Activated naive CD8-positive, alpha-beta T cell treated with anti-CD3 and anti-CD28 coated beads, Interleukin-2, amount 50 U/mL, for 24 hours (primary cell): ENCODE data around the gene ADORA2A.
A peak's percentile ranks its signal among the peaks of the same experiment; 100 is the strongest.

Experiments used
- ATAC-seq: fragments of 150-1000 bp; cut with Tn5 transposase; one replicate; pipeline ENCODE4 v1.10.0; 2021
- DNase-seq: peaks from one replicate; pipeline ENCODE4 v3.0.0; 2021
- H3K27ac Mint-ChIP-seq: one replicate; pipeline ENCODE4 v1.8.0; 2021; ENCODE audit warnings: mild to moderate bottlenecking, mixed read lengths
- H3K27me3 Mint-ChIP-seq: one replicate; pipeline ENCODE4 v1.8.0; 2021; ENCODE audit warnings: mixed read lengths
- H3K36me3 Mint-ChIP-seq: one replicate; pipeline ENCODE4 v1.8.0; 2021; ENCODE audit warnings: low read depth, mixed read lengths
- H3K4me1 Mint-ChIP-seq: one replicate; pipeline ENCODE4 v1.8.0; 2021; ENCODE audit warnings: mixed read lengths
- H3K4me3 Mint-ChIP-seq: one replicate; pipeline ENCODE4 v1.8.0; 2021; ENCODE audit warnings: mild to moderate bottlenecking, moderate library complexity, mixed read lengths
- H3K9me3 Mint-ChIP-seq: one replicate; pipeline ENCODE4 v1.8.0; 2021; ENCODE audit warnings: mixed read lengths

The ADORA2A gene

DNA sequence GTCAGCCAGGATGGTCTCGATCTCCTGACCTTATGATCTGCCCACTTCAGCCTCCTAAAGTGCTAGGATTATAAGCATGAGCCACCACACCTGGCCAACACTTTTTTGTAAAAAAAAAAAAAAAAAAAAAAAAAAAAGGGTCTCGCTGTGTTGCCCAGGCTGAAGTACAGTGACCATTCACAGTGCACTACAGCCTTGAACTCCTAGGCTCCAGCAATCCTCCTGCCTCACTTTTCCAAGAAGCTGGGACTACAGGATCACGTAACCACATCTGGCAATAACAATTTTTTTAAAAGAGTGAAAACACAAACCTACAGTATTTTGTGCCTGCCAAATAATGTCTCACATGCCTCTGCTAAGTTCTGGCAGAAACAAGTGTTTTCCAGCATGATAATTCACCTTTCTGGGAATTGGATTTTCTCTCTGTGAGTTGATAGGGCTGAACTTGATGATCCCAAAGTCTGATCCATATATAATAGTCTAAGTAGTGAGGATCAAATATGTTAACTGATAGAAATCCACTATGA is 30.6 kb downstream of the ADORA2A start:
- no peak overlapping the region for H3K27ac Mint-ChIP-seq
- no peaks in the 10 kb centered on the region for H3K36me3 Mint-ChIP-seq
- no peaks in the 10 kb centered on the region for H3K27me3 Mint-ChIP-seq
- ATAC-seq (no peak), DNase-seq (no peak)
- no peak overlapping the region for H3K4me3 Mint-ChIP-seq
- H3K4me1 Mint-ChIP-seq = peaks cover 4% of the 10 kb centered on the region
- H3K9me3 Mint-ChIP-seq = no peaks in the 10 kb centered on the region

DNA sequence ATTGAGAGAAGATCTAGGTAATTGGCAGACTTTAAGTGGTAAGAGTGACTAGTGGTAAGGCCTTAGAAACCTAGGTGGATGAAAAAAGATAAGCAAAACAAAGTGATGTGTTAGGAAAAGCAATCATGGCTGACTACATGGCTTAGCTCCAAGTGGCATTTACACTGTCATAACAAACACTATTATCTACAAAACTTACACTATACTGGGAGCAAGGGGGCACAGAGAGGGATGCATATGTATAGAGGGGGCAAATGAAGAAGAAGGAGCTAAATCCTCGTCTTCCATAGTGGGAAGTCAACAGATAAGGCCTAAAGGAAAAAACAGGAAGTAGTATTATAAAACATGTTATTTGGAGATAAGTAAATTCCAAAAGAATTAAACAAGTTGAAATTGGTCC is 32.5 kb downstream of the ADORA2A start:
- Mint-ChIP-seq H3K4me3 (no peak overlapping the region), H3K36me3 (no peaks in the 10 kb centered on the region), H3K27ac (no peak overlapping the region), H3K9me3 (no peaks in the 10 kb centered on the region), H3K27me3 (no peaks in the 10 kb centered on the region), H3K4me1 (peaks cover 4% of the 10 kb centered on the region)
- DNase-seq (no peak), ATAC-seq (no peak)

DNA sequence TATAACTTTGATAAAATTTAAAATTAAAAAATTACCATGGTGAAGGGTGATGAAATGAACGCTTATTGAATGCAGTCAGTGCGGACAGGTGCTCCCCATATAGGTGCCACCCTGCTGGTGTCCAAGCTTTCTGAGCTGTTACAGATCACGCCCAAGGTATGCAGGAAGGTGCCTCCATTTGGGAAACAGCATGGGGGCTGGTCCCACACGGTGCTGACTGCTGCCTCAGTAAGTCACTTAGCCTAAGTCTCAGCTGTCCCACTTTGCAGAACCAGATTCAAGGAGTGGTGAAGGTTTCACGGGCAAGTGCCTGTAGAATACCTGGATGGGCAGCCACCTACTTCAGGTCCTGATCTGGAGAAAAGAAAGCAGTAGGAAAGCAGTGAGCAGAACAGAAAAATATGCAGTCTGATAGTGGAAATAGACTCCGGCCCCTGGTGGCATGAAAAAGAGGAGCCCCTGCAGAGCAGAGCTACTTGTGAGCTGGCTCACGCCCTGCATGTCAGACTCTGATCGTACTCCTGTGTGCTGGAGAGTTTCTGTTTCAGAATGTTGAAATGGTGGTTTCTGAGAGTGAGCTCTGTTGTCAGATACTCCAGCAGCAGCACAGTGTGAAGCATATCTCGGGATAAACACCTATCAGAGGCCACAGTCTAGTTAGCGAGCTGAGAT is 33.2 kb downstream of the ADORA2A start:
- H3K4me1 Mint-ChIP-seq = peaks cover 8% of the 10 kb centered on the region
- H3K27me3 Mint-ChIP-seq = no peaks in the 10 kb centered on the region
- H3K9me3 Mint-ChIP-seq = no peaks in the 10 kb centered on the region
- no peak overlapping the region for H3K27ac Mint-ChIP-seq
- ATAC-seq = peak; percentile 54
- no peak for DNase-seq
- no peak overlapping the region for H3K4me3 Mint-ChIP-seq
- no peaks in the 10 kb centered on the region for H3K36me3 Mint-ChIP-seq

DNA sequence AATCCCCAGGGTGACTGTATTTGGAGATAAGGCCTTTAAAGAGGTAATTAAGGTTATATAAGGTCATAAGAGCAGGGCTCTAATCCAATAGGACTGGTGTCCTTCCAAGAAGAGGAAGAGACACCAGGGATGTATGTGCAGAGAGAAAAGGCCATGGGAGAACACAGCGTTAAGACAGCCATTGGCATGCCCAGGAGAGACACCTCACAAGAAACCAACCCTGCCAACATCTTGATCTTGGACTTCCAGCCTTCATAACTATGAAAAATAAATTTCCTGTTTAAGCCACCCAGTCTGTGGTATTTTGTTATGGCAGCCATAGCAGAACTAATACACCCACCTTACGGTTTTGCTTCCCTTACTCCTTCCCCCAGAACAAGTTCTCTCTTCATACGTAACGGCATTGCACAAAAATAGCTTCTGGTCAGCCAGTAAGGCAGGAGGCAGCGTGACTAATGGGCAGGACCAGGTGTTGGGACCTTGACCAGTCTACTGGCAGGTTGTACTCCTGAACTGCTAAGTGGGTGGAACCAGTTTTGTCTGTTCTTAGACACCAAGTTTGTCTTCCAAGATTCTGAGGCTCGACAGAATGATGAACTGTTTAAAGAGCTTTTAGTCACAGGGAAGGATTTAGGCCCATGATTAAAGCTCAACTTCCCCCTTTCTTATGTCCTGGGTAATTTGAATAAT is 35.8 kb downstream of the ADORA2A start:
- Mint-ChIP-seq H3K36me3 (no peaks in the 10 kb centered on the region), H3K9me3 (no peaks in the 10 kb centered on the region), H3K27ac (no peak overlapping the region), H3K4me1 (peaks cover 13% of the 10 kb centered on the region), H3K27me3 (no peaks in the 10 kb centered on the region), H3K4me3 (no peak overlapping the region)
- ATAC-seq = no peak
- no peak for DNase-seq

DNA sequence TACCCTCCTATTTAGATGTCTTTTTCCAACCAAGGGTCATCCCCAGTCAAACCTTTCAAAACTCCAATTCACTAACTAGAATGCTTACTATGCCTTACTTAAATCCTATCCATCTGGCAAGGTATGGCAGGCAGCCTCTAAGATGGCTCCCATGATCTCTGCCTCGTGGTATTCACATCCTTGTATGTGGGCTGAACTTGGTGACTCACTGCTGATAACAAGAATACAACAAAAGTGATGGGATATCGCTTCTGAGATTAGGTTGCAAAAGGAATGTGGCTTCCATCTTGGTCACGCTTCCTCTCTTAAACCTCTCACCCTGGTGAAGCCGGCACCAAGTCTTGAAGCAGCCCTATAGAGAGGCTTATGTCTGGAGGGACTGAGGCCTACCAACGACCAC is 38.2 kb downstream of the ADORA2A start:
- no peak for ATAC-seq
- H3K27ac Mint-ChIP-seq = no peak overlapping the region
- H3K9me3 Mint-ChIP-seq = no peaks in the 10 kb centered on the region
- H3K4me1 Mint-ChIP-seq = peaks cover 12% of the 10 kb centered on the region
- H3K4me3 Mint-ChIP-seq = no peak overlapping the region
- no peak for DNase-seq
- no peaks in the 10 kb centered on the region for H3K36me3 Mint-ChIP-seq
- H3K27me3 Mint-ChIP-seq = no peaks in the 10 kb centered on the region

DNA sequence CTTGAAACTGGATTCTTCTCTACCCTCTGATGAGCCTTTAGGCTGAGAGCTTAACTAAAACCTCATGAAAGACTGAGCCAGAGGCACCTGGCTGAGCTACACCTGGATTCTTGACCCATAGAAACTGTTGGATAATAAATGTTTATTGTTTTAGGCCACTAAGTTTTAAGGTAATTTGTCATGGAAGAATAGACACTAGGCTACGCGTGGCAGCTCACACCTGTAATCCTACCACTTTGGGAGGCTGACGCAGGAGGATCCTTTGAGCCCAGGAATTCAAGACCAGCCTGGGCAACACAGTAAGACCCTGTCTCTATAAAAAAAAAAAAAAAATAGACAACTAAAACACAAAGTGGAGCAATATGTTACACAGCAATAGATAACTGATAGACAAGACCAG is 38.6 kb downstream of the ADORA2A start:
- H3K4me1 Mint-ChIP-seq = peaks cover 9% of the 10 kb centered on the region
- H3K36me3 Mint-ChIP-seq = no peaks in the 10 kb centered on the region
- no peak overlapping the region for H3K27ac Mint-ChIP-seq
- DNase-seq = no peak
- ATAC-seq = no peak
- H3K9me3 Mint-ChIP-seq = no peaks in the 10 kb centered on the region
- no peak overlapping the region for H3K4me3 Mint-ChIP-seq
- no peaks in the 10 kb centered on the region for H3K27me3 Mint-ChIP-seq

DNA sequence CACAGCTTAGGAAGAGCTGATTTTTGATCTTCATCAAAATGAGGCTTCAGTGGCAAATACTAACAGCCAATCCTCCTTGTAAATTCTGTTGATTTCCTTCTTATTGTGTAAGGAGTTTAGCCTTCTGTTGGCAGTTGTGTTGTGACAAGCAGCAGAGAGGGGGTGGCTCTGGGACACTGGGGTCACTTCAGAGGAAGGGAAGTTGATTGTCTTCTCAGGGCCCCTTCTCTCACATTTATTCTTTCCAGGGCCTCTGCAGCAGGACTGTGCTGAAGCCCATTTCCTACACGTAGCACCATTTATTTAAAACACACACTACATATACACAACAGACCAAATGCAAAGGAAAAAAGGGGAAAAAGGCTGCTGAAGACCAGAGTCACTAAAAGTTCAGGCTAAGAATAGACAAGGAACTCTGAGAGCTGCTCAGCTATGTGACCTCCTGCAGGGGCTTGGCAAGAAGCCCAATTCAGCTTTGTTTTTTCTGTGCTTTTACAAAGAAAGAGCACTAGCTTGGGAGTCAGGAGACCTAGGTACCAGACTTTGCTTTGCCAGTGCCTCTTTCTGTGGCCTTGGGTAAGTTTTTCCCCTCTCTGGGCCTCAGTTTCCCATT is 39.4 kb downstream of the ADORA2A start:
- peaks cover 9% of the 10 kb centered on the region for H3K4me1 Mint-ChIP-seq
- H3K27me3 Mint-ChIP-seq = no peaks in the 10 kb centered on the region
- H3K36me3 Mint-ChIP-seq = no peaks in the 10 kb centered on the region
- DNase-seq (no peak), ATAC-seq (no peak)
- H3K9me3 Mint-ChIP-seq = no peaks in the 10 kb centered on the region
- H3K27ac Mint-ChIP-seq = no peak overlapping the region
- no peak overlapping the region for H3K4me3 Mint-ChIP-seq

DNA sequence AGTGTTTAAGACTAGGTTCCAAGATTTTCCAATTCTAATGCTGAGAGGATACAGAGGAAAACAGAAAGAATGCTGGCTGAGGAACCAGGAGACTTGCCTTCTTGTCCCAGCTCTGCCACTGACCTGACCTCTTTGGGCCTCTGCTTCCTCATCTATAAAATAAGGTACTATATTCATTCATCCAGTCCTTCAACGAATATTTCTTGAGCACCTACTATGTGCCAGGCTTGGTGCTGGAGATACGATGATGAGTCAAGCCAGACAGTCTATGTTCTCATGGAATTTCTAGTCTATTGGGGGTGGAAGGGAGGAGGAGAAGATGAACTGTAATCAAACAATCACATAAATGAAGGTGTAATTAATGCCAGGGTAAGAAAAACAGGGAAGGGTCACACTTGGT is 39.9 kb downstream of the ADORA2A start:
- Mint-ChIP-seq H3K4me3 (no peak overlapping the region), H3K27me3 (no peaks in the 10 kb centered on the region), H3K9me3 (no peaks in the 10 kb centered on the region), H3K36me3 (no peaks in the 10 kb centered on the region), H3K27ac (no peak overlapping the region), H3K4me1 (peaks cover 9% of the 10 kb centered on the region)
- DNase-seq (no peak), ATAC-seq (no peak)

DNA sequence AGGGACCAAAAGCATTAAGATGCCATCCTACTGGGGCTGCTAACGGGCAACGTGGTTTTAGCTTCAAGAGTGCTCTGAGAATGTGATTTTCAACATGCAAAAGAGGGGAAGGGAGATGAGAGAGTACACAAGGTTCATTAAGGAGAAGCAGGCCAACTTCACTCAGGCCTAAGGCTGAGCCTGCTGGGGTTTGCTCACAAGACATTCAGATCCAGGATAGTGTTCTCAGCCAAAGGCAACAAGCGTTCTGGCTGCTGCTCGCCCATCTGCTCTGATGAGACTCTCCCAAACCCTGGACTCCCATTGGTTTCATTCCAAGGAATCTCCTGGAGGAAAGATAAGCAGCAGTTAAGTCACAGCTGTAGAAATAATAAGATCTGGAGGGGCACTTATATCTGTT is 44.2 kb downstream of the ADORA2A start:
- Mint-ChIP-seq H3K4me1 (peaks cover 3% of the 10 kb centered on the region), H3K9me3 (no peaks in the 10 kb centered on the region), H3K27ac (no peak overlapping the region), H3K4me3 (no peak overlapping the region), H3K27me3 (no peaks in the 10 kb centered on the region), H3K36me3 (no peaks in the 10 kb centered on the region)
- ATAC-seq (no peak), DNase-seq (no peak)

GRCh38 chr22:24473284-24473683 is 45.9 kb downstream of the ADORA2A start:
- no peaks in the 10 kb centered on the region for H3K9me3 Mint-ChIP-seq

GRCh38 chr22:24474221-24474620 is 46.8 kb downstream of the ADORA2A start:
- no peak for DNase-seq
- no peaks in the 10 kb centered on the region for H3K36me3 Mint-ChIP-seq
- H3K4me3 Mint-ChIP-seq = no peak overlapping the region
- no peaks in the 10 kb centered on the region for H3K9me3 Mint-ChIP-seq
- H3K27me3 Mint-ChIP-seq = peaks cover 2% of the 10 kb centered on the region
- no peak for ATAC-seq
- H3K27ac Mint-ChIP-seq = no peak overlapping the region
- no peaks in the 10 kb centered on the region for H3K4me1 Mint-ChIP-seq

More at GRCh38 chr22:24473284-24473683, 45.9 kb downstream of the ADORA2A start:
- Mint-ChIP-seq H3K36me3 (no peaks in the 10 kb centered on the region), H3K4me3 (no peak overlapping the region), H3K27me3 (no peaks in the 10 kb centered on the region), H3K4me1 (no peaks in the 10 kb centered on the region), H3K27ac (no peak overlapping the region)
- no peak for ATAC-seq
- no peak for DNase-seq

DNA sequence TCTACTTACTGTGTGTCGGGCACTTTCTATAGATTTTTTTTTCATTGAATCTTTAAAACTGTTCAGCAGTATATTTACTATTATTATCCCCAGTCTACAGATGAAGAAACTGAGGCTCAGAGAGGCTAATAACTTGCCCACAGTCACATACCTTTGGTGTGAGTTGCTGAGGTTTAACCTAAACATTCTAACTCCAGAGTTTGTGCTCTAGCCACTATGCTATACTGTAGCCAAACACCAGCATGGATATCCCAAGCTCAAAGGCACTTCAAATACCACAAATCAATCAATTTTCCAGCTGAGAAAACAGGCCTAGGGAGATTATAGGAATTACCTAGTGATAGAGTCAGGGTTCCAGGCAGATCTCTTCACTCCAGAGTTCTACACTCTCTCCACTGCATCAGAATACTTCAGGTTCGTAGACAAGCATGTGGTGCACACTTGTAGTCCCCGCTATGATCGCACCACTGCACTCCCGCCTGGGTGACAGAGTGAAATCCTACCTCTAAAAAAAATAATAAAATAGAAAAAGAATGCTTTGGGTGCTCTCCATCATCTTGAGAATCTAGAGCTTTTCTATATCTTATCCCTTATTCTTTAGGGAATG is 47.4 kb downstream of the ADORA2A start:
- H3K27ac Mint-ChIP-seq = no peak overlapping the region
- no peak overlapping the region for H3K4me3 Mint-ChIP-seq
- ATAC-seq (no peak), DNase-seq (no peak)
- no peaks in the 10 kb centered on the region for H3K9me3 Mint-ChIP-seq
- peaks cover 2% of the 10 kb centered on the region for H3K27me3 Mint-ChIP-seq
- H3K4me1 Mint-ChIP-seq = no peaks in the 10 kb centered on the region
- no peaks in the 10 kb centered on the region for H3K36me3 Mint-ChIP-seq

GRCh38 chr22:24481641-24482040 is 54.2 kb downstream of the ADORA2A start:
- Mint-ChIP-seq H3K36me3 (no peaks in the 10 kb centered on the region), H3K4me3 (no peak overlapping the region), H3K4me1 (peaks cover 19% of the 10 kb centered on the region), H3K27me3 (peaks cover 2% of the 10 kb centered on the region), H3K27ac (no peak overlapping the region), H3K9me3 (no peaks in the 10 kb centered on the region)
- DNase-seq (no peak), ATAC-seq (no peak)

GRCh38 chr22:24482575-24482974 is 55.2 kb downstream of the ADORA2A start:
- Mint-ChIP-seq H3K4me1 (peaks cover 21% of the 10 kb centered on the region), H3K27ac (no peak overlapping the region), H3K4me3 (no peak overlapping the region), H3K9me3 (no peaks in the 10 kb centered on the region), H3K36me3 (no peaks in the 10 kb centered on the region), H3K27me3 (peaks cover 2% of the 10 kb centered on the region)
- ATAC-seq (no peak), DNase-seq (no peak)

- no peaks in the 10 kb centered on the region for H3K36me3 Mint-ChIP-seq
- DNase-seq (no peak), ATAC-seq (no peak)
- no peaks in the 10 kb centered on the region for H3K9me3 Mint-ChIP-seq
- H3K27ac Mint-ChIP-seq = no peak overlapping the region
- no peak overlapping the region for H3K4me3 Mint-ChIP-seq
- H3K27me3 Mint-ChIP-seq = peaks cover 2% of the 10 kb centered on the region
- H3K4me1 Mint-ChIP-seq = peaks cover 21% of the 10 kb centered on the region
Measured at GRCh38 chr22:24482998-24483397, 55.6 kb downstream of the ADORA2A start.
